Activated CD4-positive, alpha-beta T cell treated with anti-CD3 and anti-CD28 coated beads, Interleukin-2, amount 50 U/mL, for 48 hours (primary cell): ENCODE measurements around the gene SLC35E4.

Experiments used
- DNase-seq, 2 experiments: peaks; one replicate each; pipeline ENCODE4 v3.0.0-alpha.2; 2020

The SLC35E4 gene

GRCh38 chr22:30694640-30695350 is 59.2 kb downstream of the SLC35E4 start, which contains the start of gene OSBP2:
Gene OSBP2, plus strand, starts transcription at chr22:30694874. Its CDS starts 36 bp downstream, at chr22:30694910.
- peak; percentile 40 to 45 for DNase-seq

- DNase-seq, result no peak
Measured at GRCh38 chr22:30695351-30695851, 59.8 kb downstream of the SLC35E4 start.

GRCh38 chr22:30695871-30696655 is 60.5 kb downstream of the SLC35E4 start:
- no peak for DNase-seq
